Measurements from ENCODE around the gene FHIP1B.

FHIP1B gene

DNA sequence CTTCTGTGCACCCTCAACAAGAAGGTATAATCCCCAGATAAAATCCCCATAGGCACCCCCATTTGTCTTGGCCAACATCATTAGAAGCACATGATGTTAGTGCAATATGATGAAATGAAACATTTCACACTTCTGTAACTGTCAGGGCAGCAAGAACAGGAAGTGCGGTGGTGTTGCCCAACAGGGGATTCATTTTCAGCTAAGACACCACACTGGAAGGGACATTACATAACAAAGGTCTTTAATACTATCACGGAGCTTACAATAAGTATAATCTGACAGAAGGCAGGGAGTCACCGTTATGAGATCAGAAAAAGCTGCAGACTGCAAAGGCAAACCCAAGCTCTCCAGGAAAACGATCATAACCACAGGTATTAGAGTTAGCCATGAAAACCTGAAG lies 33.5 kb downstream of the FHIP1B start:
- Histone ChIP-seq H3F3A (ENCODE audit: insufficient read depth, low read length) (peaks cover 10% of the 10 kb centered on the region; the same call in 1 of the 2 replicates), H3K9me3 (replicated peaks; ENCODE audit: insufficient read depth, low read length) (no peaks in the 10 kb centered on the region), H3K4me2 (ENCODE audit: low read depth, low read length) (no peak overlapping the region), H3K4me3 (ENCODE audit: low read length) (no peak overlapping the region), H3K9ac (ENCODE audit: low read length) (no peak overlapping the region), H3K27ac (ENCODE audit: low read length) (no peak overlapping the region), H2AFZ (ENCODE audit: low read length) (no peak overlapping the region), H3K79me2 (ENCODE audit: low read length) (no peaks in the 10 kb centered on the region), H3K36me3 (replicated peaks; ENCODE audit: insufficient read depth, low read length) (no peaks in the 10 kb centered on the region), H3K4me1 (ENCODE audit: low read length) (peaks cover 30% of the 10 kb centered on the region), H4K20me1 (ENCODE audit: insufficient read depth, low read length) (no peaks in the 10 kb centered on the region), H3K27me3 (replicated peaks; ENCODE audit: insufficient read depth, low read length) (no peaks in the 10 kb centered on the region), H3K9me2 (replicated peaks; ENCODE audit: insufficient read depth, low read length) (no peaks in the 10 kb centered on the region)
- TF ChIP-seq, protein P1, sequence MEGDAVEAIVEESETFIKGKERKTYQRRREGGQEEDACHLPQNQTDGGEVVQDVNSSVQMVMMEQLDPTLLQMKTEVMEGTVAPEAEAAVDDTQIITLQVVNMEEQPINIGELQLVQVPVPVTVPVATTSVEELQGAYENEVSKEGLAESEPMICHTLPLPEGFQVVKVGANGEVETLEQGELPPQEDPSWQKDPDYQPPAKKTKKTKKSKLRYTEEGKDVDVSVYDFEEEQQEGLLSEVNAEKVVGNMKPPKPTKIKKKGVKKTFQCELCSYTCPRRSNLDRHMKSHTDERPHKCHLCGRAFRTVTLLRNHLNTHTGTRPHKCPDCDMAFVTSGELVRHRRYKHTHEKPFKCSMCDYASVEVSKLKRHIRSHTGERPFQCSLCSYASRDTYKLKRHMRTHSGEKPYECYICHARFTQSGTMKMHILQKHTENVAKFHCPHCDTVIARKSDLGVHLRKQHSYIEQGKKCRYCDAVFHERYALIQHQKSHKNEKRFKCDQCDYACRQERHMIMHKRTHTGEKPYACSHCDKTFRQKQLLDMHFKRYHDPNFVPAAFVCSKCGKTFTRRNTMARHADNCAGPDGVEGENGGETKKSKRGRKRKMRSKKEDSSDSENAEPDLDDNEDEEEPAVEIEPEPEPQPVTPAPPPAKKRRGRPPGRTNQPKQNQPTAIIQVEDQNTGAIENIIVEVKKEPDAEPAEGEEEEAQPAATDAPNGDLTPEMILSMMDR (IDR thresholded peaks at IDR 0.05; ENCODE audit: low read length), result no peak
- no peak for TF ChIP-seq EZH2 (optimal IDR thresholded peaks at IDR 0.05; ENCODE audit: low read depth, low read length)
- no peak for TF ChIP-seq EZH2phosphoT487 (IDR thresholded peaks at IDR 0.05; ENCODE audit: low read length)
- DNase-seq, result no peak

DNA sequence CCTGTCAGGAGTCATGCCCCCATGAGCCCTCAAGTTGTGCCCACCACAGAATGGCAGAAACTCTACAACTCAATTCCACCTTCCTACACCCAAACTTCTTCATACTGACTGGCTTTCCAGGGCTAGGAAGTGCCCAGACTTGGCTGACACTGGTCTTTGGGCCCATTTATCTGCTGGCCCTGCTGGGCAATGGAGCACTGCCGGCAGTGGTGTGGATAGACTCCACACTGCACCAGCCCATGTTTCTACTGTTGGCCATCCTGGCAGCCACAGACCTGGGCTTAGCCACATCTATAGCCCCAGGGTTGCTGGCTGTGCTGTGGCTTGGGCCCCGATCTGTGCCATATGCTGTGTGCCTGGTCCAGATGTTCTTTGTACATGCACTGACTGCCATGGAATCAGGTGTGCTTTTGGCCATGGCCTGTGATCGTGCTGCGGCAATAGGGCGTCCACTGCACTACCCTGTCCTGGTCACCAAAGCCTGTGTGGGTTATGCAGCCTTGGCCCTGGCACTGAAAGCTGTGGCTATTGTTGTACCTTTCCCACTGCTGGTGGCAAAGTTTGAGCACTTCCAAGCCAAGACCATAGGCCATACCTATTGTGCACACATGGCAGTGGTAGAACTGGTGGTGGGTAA lies 35.1 kb downstream of the FHIP1B start, which contains the start of gene OR52W1:
TSS of gene OR52W1 (plus strand) at position 51 of the 637 bp plus-strand sequence. CDS start at position 51, 0 bp downstream.
- no peak within 1 kb of the TSS for H2AFZ ChIP-seq (ENCODE audit: low read length)
- DNase-seq, result no peak
- H3K27me3 ChIP-seq (replicated peaks; ENCODE audit: insufficient read depth, low read length), result no peaks in the 10 kb centered on the region
- H3K4me2 ChIP-seq (ENCODE audit: low read depth, low read length), result no peak within 1 kb of the TSS
- no peak within 1 kb of the TSS for H3K9ac ChIP-seq (ENCODE audit: low read length)
- no peak within 1 kb of the TSS for H3K4me3 ChIP-seq (ENCODE audit: low read length)
- H3K9me2 ChIP-seq (replicated peaks; ENCODE audit: insufficient read depth, low read length), result no peaks in the 10 kb centered on the region
- no peaks in the 10 kb centered on the region for H4K20me1 ChIP-seq (ENCODE audit: insufficient read depth, low read length)
- H3K79me2 ChIP-seq (ENCODE audit: low read length), result no peaks in the 10 kb centered on the region
- H3K36me3 ChIP-seq (replicated peaks; ENCODE audit: insufficient read depth, low read length), result no peaks in the 10 kb centered on the region
- no peak for TF ChIP-seq EZH2 (optimal IDR thresholded peaks at IDR 0.05; ENCODE audit: low read depth, low read length)
- peaks cover 16% of the 10 kb centered on the region for H3K4me1 ChIP-seq (ENCODE audit: low read length)
- no peaks in the 10 kb centered on the region for H3K9me3 ChIP-seq (replicated peaks; ENCODE audit: insufficient read depth, low read length)
- H3K27ac ChIP-seq (ENCODE audit: low read length), result no peak within 1 kb of the TSS
- peaks cover 10% of the 10 kb centered on the region; the same call in 1 of the 2 replicates for H3F3A ChIP-seq (ENCODE audit: insufficient read depth, low read length)

DNA sequence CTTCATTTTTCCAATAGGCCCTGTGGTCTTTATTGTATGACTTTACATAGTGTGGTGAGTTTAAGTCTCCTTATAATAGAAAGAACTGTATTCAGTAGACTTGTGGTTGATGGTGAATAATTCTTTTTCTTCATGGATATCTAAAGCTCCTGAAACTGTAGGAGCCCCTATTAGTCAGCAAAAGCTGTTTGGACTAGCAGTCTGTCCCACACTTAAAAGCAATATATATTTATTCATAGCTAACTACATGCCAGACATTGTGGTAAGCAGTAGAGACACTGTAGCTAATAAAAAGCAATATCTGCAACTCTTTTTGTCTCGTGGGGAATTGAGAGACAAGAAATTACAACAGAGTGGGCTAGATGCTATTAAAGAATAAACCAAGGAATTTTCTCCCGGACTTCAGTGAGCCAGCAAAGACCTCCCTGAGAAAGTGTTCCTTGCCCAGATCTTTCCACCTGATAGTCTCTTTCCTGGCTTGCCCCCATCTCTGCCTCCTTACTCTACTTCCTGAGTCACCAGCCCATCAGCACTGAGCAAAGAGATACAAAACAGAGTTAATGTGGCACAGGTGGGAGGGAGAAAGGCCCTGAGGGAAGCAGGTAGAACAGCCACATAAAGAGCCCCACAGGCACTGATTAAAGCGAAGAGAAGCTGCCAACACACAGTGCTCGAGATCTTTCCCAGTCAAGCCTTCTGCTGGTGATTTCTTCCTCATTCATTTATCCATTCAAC lies 36.8 kb downstream of the FHIP1B start:
- Histone ChIP-seq H3K36me3 (replicated peaks; ENCODE audit: insufficient read depth, low read length) (no peaks in the 10 kb centered on the region), H3K9me3 (replicated peaks; ENCODE audit: insufficient read depth, low read length) (no peaks in the 10 kb centered on the region), H3F3A (ENCODE audit: insufficient read depth, low read length) (no peaks in the 10 kb centered on the region), H3K27me3 (replicated peaks; ENCODE audit: insufficient read depth, low read length) (no peaks in the 10 kb centered on the region), H3K27ac (ENCODE audit: low read length) (no peak overlapping the region), H3K4me1 (ENCODE audit: low read length) (peaks cover 3% of the 10 kb centered on the region), H2AFZ (ENCODE audit: low read length) (no peak overlapping the region), H3K9ac (ENCODE audit: low read length) (no peak overlapping the region), H3K79me2 (ENCODE audit: low read length) (no peaks in the 10 kb centered on the region), H3K4me3 (ENCODE audit: low read length) (no peak overlapping the region), H3K4me2 (ENCODE audit: low read depth, low read length) (no peak overlapping the region), H3K9me2 (replicated peaks; ENCODE audit: insufficient read depth, low read length) (no peaks in the 10 kb centered on the region), H4K20me1 (ENCODE audit: insufficient read depth, low read length) (no peaks in the 10 kb centered on the region)
- no peak for DNase-seq
- TF ChIP-seq EZH2 (optimal IDR thresholded peaks at IDR 0.05; ENCODE audit: low read depth, low read length) (no peak), EZH2phosphoT487 (IDR thresholded peaks at IDR 0.05; ENCODE audit: low read length) (no peak)
- TF ChIP-seq, protein P1 (IDR thresholded peaks at IDR 0.05; ENCODE audit: low read length), result no peak

- Histone ChIP-seq H3K27ac (ENCODE audit: low read length) (no peak overlapping the region), H4K20me1 (ENCODE audit: insufficient read depth, low read length) (no peaks in the 10 kb centered on the region), H3K4me2 (ENCODE audit: low read depth, low read length) (no peak overlapping the region), H3K4me1 (ENCODE audit: low read length) (no peaks in the 10 kb centered on the region), H3K4me3 (ENCODE audit: low read length) (no peak overlapping the region), H3K9me3 (replicated peaks; ENCODE audit: insufficient read depth, low read length) (no peaks in the 10 kb centered on the region), H3K27me3 (replicated peaks; ENCODE audit: insufficient read depth, low read length) (no peaks in the 10 kb centered on the region), H3K36me3 (replicated peaks; ENCODE audit: insufficient read depth, low read length) (no peaks in the 10 kb centered on the region), H3K79me2 (ENCODE audit: low read length) (no peaks in the 10 kb centered on the region), H3F3A (ENCODE audit: insufficient read depth, low read length) (no peaks in the 10 kb centered on the region), H3K9me2 (replicated peaks; ENCODE audit: insufficient read depth, low read length) (no peaks in the 10 kb centered on the region), H3K9ac (ENCODE audit: low read length) (no peak overlapping the region), H2AFZ (ENCODE audit: low read length) (no peak overlapping the region)
- DNase-seq, result no peak
- TF ChIP-seq EZH2phosphoT487 (IDR thresholded peaks at IDR 0.05; ENCODE audit: low read length) (no peak), EZH2 (optimal IDR thresholded peaks at IDR 0.05; ENCODE audit: low read depth, low read length) (no peak)
- TF ChIP-seq, protein P1 (IDR thresholded peaks at IDR 0.05; ENCODE audit: low read length), result no peak
These were observed 38.0 kb downstream of the FHIP1B start for GRCh38 chr11:6196396-6196795.
